ENCODE results near the gene FBXL15.

- TF ChIP-seq POLR2AphosphoS5 (IDR thresholded peaks at IDR 0.05; ENCODE audit: low read depth, low read length), result no peak
- no peak for TF ChIP-seq TAF1 (IDR thresholded peaks at IDR 0.05; ENCODE audit: borderline replicate concordance, insufficient read depth, low read length)
These were observed 7.5 kb upstream of the FBXL15 start for GRCh38 chr10:102413053-102413705.

All from PFSK-1 (cell line).